HG02642 (cell line): ENCODE data around the gene PLA2G6.
"Not testable (repeated sequence)": the region's sequence is repeated elsewhere in the genome, so short reads cannot be mapped to it uniquely, and the experiment has no call there.

ENCODE experiments used
- ATAC-seq: cut with Tn5 transposase; IDR thresholded peaks from one replicate; pipeline ENCODE4 v1.9.1; 2021; ENCODE audit warnings: mild to moderate bottlenecking; ENCODE audit not compliant: unreplicated experiment, poor library complexity

The PLA2G6 gene

DNA sequence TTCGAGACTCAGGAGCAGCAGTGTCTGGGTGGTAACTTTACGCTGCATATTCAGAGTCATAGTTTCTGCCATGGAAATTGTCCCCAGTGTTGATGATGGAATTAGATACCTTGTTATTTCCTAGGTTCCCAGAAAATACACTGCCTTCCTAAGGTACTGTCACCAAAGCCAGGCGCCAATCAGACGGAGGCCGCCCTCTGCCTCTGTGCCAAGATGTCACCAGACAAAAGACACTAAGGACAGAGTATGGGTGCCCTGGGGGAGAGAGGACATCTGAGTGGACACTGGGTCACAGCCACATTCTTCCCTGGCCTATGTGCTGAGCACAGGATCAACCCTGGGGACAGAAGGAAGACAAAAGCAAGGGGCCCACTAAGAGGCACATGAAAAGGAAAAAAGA is 11.2 kb downstream of the PLA2G6 start:
- no peak for ATAC-seq

DNA sequence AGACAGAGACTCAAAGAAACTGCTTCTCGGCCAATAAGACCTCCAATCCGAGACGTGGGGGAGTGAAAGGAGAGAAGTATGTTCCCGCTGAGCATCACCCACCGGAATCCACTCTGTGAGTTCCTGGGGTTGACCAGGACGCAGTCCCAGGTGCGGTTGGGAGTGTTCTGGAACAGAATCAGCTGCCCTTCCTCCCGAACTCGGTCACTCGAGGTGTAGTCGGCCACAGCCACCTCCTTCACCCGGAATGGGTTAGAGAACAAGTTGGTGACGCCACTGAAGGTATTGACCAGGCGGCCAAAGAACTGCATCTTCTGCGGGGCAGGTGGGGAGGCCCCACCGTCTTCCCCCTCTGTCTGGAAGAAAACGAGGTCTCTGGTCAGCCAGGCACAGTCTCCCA is 12.5 kb downstream of the PLA2G6 start:
- no peak for ATAC-seq

DNA sequence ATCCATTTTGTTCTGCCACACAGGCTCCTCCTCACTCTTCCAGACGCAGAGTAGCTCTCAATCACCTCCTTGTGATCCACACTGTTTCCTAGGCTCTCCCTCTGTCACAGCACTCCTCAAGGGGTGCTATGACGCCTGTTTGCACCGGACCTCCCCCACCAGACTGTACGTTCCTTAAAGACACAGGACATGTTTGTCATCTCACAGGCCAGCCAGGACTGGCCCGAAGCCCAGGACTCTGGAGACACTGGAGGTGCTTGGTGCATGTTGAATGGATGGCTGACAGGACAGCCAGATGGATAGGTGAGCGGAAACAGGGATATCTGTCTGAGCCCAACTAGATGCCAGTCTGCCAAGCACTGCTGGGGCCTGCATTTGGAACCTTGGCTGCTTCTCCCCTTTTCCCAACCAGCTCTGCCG is 13.6 kb downstream of the PLA2G6 start:
- no peak for ATAC-seq

DNA sequence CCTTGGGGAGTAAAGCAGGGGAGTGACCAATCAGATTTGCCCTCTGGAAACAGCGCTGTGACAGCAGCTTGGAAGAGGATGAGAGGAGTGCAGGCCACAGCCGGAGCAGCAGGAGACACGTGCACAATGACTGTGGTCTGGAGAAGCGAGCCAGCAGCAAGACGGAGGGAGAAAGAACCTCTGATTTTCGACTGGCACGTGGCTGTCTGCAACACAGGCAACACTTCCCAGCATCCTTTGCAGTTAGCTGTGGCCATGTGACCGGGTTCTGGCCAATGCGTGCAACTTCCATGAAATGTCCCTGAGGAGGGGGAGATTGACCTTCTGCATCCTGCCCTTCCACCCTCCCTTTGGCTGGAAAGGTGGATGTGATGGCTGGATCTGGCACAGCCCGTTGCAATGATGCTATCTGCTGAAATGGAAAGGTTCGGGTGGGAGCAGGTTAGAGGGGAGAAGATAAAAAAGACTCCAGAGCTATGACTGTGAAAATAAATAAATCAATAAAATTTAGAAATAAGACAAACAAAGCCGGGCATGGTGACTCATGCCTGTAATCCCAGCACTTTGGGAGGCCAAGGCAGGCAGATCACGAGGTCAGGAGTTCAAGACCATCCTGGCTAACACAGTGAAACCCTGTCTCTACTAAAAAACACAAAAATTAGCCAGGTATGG is 15.6 kb downstream of the PLA2G6 start:
- ATAC-seq, result no peak

DNA sequence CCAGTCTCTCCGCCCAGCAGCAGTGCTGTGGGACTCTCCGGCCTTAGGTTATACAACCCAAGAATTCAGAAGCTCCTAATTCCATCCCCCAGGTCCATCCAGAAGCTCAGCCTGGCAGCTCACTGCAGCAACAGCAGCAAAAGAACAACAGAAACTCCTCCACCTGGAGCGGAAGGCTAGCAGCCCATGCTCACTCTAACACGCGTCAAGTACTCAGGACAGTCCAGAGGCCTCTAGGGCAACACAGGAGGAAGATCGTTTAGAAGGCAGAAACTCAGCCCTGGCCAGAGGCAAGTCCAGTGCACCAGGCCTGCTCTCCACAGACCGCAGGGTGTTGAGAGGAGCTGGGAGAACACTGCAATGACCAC is 17.1 kb downstream of the PLA2G6 start:
- no peak for ATAC-seq

DNA sequence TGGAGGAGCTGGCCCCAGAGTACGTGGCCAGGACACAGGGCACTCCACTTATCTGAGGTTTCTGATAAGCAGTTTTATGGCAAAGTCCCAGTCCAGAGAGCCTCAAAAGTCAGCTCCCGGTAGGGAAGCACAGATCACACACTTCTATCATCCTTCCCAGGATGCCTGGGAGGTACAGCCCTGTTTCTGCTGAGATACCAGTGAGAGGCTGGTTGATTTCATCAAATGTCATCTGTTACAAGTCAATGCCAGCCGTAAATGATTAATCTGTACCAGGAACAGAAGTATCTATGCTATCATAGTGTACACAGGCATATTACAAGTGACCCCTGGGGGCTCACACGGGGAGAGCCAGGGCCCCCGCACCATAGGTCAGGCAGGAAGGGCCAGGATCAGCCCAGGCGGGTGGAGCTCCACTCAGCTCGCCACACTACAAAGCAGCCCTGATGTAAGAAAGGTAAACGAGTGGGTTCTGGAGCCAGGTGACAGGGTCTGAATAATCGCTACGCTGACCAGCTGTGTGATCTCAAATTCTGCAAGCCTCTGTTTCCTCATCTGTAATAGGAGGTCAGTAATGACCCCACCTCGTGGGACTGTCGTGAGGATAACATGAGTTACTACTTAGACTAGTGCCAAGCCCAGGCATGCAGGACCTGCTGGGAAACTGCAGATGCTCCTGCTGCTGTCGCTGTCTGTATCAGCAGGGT is 17.6 kb downstream of the PLA2G6 start:
- ATAC-seq, result no peak

DNA sequence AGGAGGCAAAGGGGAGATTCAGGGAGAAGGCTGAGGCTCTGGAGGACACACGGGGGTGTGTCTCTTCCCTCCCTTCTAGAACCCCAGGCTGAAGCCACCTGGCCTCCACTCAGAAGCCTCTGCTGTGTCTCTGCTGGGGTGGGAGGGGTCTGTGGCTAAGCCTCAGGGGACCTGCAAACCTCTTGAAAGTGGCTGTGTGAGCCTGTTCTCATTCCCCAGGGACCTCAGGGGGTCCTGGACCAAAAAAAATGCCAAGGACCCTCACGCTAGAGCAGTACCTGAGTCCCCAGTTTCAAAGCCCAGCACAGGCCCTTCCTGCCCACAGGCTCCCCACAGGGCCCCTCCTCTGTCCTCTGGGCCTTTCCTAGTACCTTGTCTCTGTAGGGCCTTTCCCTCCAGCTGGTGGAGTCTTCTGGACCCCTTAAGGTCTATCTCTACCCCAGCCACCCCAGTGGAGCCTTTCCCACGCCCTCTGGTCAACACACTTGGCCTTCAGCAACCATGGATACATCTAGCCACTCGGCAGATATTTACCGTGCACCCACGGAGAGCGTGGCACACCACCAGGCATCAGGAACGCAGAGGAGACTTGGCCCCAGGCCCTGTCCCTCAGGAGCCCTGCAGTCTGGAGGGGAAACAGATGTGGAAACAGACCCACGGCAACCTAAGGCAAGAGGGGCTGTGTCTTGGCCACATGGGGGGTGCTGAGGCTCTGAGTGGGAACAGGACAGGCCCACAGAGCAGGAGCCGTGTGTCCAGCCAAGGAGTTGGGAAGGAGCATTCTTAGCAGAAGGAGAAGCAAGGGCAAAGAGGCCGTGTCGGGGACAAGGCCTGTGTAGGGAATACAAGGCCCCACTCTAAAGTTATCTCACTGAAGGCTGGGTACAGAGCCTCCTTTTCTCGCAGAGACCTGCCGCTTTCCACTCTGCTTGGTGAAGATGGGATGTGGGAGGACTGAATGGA is 18.5 kb downstream of the PLA2G6 start:
- ATAC-seq, result no peak

DNA sequence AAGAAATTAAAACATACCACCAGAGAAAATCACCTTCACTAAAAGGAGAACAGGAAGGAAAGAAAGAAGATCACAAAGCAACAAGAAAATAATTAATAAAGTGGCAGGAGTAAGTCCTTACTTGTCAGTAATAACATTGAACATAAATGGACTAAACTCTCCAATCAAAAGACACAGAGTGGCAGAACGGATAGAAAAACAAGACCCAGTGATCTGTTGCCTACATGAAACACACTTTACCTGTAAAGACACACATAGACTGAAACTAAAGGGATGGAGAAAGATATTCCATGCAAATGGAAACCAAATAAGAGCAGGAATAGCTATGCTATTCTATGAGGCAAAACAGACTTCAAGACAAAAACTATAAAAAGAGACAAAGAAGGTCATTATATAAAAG is 25.9 kb downstream of the PLA2G6 start:
- no peak for ATAC-seq

DNA sequence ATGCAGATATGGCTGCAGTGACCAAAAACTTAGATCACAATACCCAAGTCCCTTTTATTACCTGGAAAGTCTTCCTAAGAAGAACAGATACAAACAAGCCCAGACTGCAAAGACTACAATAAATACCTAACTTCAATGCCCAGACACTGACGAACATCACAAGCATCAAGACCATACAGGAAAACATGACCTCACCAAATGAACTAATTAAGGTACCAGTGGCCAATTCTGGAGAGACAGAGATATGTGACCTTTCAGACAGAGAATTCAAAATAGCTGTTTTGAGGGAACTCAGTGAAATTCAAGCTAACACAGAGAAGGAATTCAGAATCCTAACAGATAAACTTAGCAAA is 27.1 kb downstream of the PLA2G6 start:
- not testable (repeated sequence) for ATAC-seq

DNA sequence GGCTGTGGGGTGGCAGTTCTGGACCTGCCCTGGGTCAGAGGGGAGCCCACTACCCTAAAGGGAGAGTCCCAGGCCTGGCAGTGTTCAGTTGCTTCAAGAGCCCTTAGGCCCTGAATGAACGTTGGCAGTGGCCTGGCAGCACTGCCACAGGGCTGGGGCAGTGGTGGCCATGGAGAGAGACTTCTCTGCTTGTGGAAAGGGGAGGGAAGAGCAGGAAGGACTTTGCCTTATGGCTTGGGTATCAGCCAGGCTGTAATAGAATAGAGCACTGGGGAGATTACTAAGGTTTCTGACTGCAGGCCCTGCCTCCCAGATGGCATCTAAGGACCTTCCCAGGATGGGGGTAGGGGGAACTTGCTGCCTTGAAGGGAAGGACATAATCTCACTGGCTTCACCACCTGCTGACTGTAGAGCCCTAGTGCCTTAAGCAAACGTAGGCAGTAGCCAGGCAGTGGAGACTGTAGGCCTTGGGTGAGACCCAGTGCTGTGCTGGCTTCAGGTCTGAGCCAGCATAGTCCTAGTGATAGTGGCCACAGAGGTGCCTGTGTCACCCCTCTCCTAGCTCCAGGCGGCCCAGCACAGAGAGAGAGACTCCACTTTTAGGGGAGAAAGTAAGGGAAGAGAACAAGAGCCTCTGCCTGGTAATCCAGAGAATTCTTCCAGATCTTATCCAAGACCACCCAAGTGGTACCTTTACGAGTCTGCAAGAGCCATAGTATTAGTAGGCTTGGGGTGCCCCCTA is 27.6 kb downstream of the PLA2G6 start:
- ATAC-seq, result no peak

DNA sequence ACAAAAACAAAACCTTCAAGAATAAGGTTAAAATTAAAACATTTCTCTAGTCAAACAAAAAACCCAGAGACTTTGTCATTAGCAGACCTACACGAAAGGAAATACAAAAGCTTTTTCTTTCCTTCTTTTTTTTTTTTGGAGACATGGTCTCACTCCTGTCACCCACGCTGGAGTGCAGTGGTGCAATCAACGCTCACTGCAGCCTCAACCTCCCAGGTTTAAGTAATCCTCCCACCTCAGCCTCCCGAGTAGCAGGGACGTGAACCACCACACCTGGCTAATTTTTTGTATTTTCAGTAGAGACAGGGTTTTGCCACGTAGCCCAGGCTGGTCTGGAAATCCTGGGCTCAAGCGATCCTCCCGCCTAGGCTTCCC is 30.5 kb downstream of the PLA2G6 start:
- ATAC-seq, result no peak

DNA sequence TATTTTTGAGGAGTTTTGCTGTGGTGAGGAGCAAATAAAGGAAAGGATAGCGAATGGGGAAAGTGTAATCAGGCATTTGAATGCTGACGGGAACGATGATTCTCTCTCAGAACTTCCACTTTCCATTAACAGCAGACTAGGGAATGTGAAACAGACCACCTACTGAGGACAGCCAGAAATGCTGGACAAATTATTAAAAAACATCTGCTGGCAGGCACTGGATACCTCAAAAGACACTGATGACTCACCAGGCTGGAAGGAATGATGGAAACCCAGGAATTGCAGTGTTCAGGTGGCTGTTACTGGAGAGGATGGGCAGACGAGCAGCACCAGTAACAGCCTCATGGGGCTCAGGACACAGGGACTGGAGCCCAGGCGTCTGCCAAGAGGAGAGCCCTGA is 33.4 kb downstream of the PLA2G6 start:
- ATAC-seq, result no peak

DNA sequence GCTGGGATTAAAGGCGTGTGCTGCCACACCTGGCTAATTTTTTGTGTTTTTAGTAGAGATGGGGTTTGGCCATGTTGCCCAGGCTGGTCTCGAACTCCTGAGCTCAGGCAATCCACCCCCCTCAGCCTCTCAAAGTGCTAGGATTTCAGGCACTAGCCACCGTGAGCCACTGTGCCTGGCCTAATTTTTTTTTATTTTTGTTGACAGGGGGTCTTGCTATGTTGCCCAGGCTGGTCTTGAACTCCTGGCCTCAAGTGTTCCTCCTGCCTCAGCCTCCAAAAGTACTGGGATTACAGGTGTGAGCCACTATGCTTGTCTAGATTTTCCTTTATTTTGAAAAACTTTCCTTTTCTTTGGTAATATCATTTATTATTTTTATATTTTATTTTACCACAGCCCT is 35.5 kb downstream of the PLA2G6 start:
- not testable (repeated sequence) for ATAC-seq

DNA sequence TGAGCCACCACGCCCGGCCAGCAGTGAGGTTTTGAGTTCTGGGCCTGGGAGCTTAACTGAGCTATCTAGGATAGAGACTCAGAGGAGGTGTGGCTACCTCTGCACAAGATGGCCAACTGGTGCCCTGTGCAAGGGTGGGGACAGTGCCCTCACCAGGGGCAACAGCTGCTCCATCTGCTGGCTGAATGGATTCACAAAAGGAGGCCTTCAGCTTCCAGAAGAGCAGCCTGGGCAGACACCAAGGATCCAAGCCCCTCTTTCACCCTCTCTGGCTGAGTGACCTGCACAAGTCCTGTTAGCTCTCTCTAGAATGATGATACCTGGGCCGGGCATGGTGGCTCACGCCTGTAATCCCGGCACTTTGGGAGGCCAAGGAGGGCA is 37.6 kb downstream of the PLA2G6 start:
- ATAC-seq, result no peak

DNA sequence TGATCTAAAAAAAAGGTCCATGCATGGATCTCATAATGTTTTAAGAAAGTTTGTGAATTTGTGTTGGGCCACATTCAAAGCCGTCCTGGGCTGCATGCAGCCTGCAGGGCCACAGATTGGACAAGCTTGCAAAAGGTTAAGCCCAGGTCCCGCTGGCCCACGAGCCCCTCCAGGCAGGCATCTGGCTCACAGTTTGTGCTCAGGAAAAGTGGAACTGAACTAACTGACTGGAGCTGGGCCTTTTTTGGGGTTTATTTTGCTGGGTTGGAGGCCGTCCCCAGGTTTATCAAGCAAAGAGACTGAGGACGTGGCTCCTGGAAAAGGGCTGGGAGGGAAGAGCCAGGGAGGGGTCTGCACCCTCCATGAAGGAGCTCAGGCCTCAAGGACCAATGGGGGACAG is 39.0 kb downstream of the PLA2G6 start:
- no peak for ATAC-seq

DNA sequence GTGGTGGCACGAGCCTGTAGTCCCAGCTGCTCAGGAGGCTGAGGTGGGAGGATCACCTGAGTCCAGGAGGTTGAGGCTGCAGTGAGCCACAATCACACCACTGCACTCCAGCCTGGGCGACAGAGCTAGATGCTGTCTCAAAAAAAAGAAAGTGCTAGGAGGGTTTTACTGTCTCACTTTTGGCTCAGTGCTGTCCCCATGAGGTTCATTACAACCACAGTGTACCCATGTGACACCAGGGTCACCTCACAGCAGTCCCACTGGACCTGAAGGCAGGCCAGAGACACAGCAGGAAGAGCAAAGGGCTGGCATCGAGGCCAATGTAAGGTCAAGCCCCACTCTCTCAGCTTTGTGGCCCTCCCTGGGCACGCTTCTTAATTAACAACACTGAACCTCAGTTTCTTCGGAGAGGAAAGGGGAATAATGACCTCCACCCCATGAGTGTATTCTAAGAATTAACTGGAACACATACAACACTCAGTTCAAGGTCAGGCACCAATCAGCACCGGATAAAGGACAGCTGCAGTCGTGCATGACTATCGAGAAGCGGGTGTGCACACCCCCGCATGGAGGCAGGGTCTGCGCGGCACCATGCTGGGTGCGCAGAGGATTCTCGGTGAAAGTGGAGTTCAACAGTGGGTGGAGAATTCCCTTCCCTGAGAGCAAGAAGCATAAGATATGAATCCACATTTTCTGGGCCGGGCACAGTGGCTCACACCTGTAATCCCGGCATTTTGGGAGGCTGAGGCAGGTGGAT is 40.2 kb downstream of the PLA2G6 start:
- no peak for ATAC-seq

DNA sequence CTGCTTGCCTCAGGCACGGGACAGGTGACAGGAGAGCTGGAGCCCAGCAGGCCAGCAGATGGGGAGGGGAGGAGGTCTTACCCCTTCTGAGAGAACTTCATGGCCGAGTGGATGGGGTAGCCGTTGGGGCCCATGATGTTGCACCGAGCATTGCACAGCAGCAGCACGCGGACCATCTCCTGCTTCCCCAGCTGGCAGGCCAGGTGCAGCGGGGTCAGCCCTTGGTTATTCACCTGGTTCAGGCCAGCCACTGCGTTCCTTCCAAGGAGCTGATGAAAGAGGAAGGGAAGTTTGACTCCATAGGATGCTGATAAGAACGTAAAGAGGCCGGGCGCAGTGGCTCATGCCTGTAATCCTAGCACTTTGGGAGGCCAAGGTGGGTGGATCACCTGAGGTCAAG is 41.7 kb downstream of the PLA2G6 start:
- ATAC-seq, result no peak

DNA sequence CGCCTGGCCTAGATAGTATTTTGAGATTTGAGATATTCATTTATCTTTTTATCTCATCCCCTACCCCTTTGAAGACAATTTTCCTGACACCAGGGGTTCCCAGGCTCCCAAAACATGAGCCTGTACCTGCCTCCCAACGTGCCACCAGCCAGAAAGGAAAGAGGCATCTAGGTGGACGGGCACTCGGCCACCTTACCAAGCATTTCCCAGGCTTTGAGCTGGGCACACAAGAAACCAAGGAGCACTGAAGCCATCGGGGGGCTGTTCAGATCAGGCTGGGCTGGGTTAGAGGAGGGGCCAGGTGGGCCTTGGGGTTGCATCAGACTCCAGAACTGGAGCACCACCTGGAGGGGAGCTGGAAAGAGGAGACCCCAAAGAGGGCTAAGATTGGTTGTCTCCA is 42.7 kb downstream of the PLA2G6 start:
- ATAC-seq, result no peak

DNA sequence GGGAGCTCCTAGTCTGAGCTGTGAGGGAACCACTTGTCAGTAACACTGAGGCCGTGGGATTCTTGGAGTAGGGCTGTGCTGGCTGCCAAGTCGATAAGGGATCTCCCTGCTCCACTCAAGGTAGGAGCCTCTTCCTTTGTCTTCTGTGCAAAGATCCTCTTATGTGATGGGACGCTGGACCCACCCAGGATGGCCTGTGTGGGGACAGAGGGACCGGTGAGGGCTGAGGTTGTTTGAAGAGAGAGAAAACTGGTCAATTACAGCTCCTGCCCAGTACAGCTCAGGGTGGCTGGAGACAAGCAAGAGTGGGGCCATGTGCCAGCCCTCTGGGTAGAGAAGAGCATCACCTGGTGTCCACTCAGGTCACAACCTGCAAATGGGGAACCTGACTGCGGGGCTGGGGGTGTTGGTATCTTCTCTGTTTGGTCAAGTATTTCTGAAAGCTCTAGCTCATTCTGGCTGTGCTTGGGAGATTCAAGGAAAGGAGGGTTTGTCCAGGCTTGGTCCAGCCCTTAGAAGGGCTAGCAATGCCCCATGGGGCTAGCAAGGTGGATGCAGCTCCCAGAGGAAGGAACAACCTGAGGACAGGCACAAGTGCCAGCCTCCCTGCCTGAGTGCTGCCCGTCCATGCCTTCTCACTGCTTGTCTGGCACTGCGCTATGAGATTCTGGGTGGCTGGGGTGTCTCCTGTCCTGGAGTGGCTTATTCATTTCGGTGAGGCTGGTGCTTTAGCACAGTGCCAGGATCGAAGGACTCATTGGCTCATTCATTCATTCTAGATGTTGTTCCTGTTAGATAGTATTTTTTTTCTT is 43.5 kb downstream of the PLA2G6 start:
- no peak for ATAC-seq
